CD4-positive, alpha-beta T cell (primary cell): ENCODE data around the gene DAND5. TPM values are rescaled to one million over a fixed set of nuclear protein-coding genes. Genes with fewer than 3 reads are reported as not detected.

Experiments
- ATAC-seq: fragments of 200-7000 bp; cut with Tn5 transposase; one replicate; pipeline ENCODE4 v1.10.0; 2022; ENCODE audit warnings: mild to moderate bottlenecking; ENCODE audit not compliant: poor library complexity
- CTCF ChIA-PET: fragments of 350-600 bp; sonication (Branson Sonifier 250); formaldehyde crosslinking; loops from one replicate; lab custom pipeline; 2021; ENCODE audit warnings: antibody characterized with exemption, inconsistent platforms; lab: Charles Lee
- POLR2A ChIA-PET: fragments of 350-600 bp; sonication (Branson Sonifier 250); formaldehyde crosslinking; loops from one replicate; lab custom pipeline; 2021; ENCODE audit warnings: antibody characterized with exemption, inconsistent platforms; lab: Charles Lee
- DNase-seq, 14 experiments: peaks; one replicate each; pipeline ENCODE4 v3.0.0-alpha.2; 2013 to 2020; ENCODE audit warnings: mixed read lengths in 2 of 14
- H3K27ac ChIP-seq, 2 donors: one replicate each; pipeline versions ENCODE4 v1.5.1 to v1.7.0; 2013; ENCODE audit warnings: low read length in 2 of 2, low read depth in 1 of 2, mild to moderate bottlenecking in 1 of 2
- H3K27me3 ChIP-seq, 2 experiments: 1 replicate in 1 of 2; 2 replicates in 1 of 2; pipeline versions ENCODE4 v1.6.1 to v1.7.0; 2013; ENCODE audit warnings: low read length in 2 of 2, control low read depth in 1 of 2, mild to moderate bottlenecking in 1 of 2, moderate library complexity in 1 of 2; ENCODE audit not compliant: insufficient read depth in 2 of 2, control insufficient read depth in 1 of 2
- H3K36me3 ChIP-seq: one replicate; pipeline ENCODE4 v1.6.1; 2013; ENCODE audit warnings: low read length, control low read depth; ENCODE audit not compliant: insufficient read depth
- H3K4me1 ChIP-seq: one replicate; pipeline ENCODE4 v1.6.1; 2013; ENCODE audit warnings: low read length, control low read depth; ENCODE audit not compliant: insufficient read depth
- H3K4me3 ChIP-seq: one replicate; pipeline ENCODE4 v1.5.1; 2013; ENCODE audit warnings: mild to moderate bottlenecking, low read length, moderate library complexity
- H3K9me3 ChIP-seq, 2 experiments: 1 replicate in 1 of 2; 2 replicates in 1 of 2; pipeline versions ENCODE4 v1.6.1 to v1.7.0; 2013; ENCODE audit warnings: low read length in 2 of 2, mild to moderate bottlenecking in 2 of 2, control low read depth in 1 of 2, moderate library complexity in 1 of 2; ENCODE audit not compliant: control insufficient read depth in 1 of 2, insufficient read depth in 1 of 2
- H3K27ac Mint-ChIP-seq: one replicate; pipeline ENCODE4 v1.8.0; 2020; ENCODE audit warnings: mixed read lengths
- H3K27me3 Mint-ChIP-seq: one replicate; pipeline ENCODE4 v1.8.0; 2021; ENCODE audit warnings: mixed read lengths
- H3K36me3 Mint-ChIP-seq: one replicate; pipeline ENCODE4 v1.8.0; 2021; ENCODE audit warnings: low read depth, mixed read lengths
- H3K4me1 Mint-ChIP-seq: one replicate; pipeline ENCODE4 v1.8.0; 2021; ENCODE audit warnings: low read depth, mixed read lengths
- H3K4me3 Mint-ChIP-seq: one replicate; pipeline ENCODE4 v1.8.0; 2020; ENCODE audit warnings: mild to moderate bottlenecking, mixed read lengths
- H3K9me3 Mint-ChIP-seq: one replicate; pipeline ENCODE4 v1.8.0; 2020; ENCODE audit warnings: mixed read lengths
- intact Hi-C, 2 experiments: fragments of 100-400 bp; cut with DNase I in 1 of 2; cut with micrococcal nuclease in 1 of 2; formaldehyde crosslinking; loops; one replicate each; pipeline versions ENCODE4 v1.15.1 to v1.9.0; 2023 to 2025; cut with DNase I, micrococcal nuclease
- total RNA-seq, 174 experiments: library from RNA in 2 of 174; stranded (reverse) in 2 of 174; gene quantifications; one replicate each; pipeline ENCODE4 v1.2.3 and lab custom pipeline; 2021 to 2026
- TF ChIP-seq, protein P1 (sequence below): fragments of 200-600 bp; IDR thresholded peaks from one replicate; pipeline ENCODE4 v1.8.0; 2022; ENCODE audit warnings: antibody characterized with exemption, mild to moderate bottlenecking

DAND5 gene
- total RNA-seq, 2 experiments from 2014 or later = not detected

DNA sequence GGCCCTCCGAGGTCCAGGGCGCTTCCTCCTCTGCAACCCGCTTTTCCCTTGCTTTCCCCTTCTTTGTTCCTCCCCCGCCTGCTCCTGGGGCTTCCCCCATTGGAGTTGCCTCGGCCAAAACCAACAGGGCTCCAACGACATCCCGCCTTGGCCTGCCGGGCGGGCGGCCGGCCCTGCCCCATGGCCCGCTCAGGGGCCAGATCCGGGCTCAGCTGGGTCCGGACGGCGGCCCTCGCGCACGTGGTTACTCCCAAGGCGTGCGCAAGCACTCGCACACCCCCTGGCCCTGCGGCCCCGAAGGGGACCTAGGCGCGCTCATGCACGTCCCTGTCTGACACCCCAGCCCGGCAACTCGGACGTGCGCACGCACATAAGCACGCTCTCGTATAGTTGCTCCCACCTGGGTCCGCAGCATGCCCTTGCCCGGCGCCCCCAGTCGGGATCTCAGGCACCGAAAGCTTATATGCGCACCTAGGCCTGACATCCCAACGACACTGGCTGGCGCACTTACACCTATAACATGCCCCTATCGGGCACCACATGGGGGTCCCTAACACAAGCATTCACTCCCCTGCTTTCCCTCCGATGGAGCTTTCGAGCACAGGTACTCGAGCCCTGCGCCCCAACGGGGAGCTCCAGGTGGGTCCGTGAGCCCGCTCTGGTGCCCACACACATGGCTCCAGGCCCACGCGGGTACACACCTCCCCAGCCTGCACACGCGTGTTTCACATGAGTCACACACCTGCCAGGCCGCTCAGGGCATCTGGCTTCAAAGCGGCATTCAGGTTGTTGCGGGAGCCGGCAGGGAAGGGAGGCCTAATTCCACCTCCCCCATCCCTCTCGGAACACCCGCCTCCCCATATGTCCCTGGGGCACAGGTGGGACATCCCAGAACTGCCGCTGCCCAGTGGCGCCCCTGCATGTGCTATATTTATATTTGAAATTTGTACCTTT, 40.9 kb downstream of the DAND5 start:
- Histone ChIP-seq H3K27ac (no peak overlapping the region), H3K9me3 (peaks cover 0 to 32% of the 10 kb centered on the region in 2 experiments), H3K27me3 (peaks cover 61 to 72% of the 10 kb centered on the region in 2 experiments), H3K4me3 (no peak overlapping the region), H3K4me1 (peaks cover 33% of the 10 kb centered on the region), H3K36me3 (no peaks in the 10 kb centered on the region)
- Mint-ChIP-seq H3K4me1 (peaks cover 19% of the 10 kb centered on the region), H3K4me3 (no peak overlapping the region), H3K36me3 (no peaks in the 10 kb centered on the region), H3K27ac (no peak overlapping the region), H3K9me3 (no peaks in the 10 kb centered on the region), H3K27me3 (peaks cover 75% of the 10 kb centered on the region)
- intact Hi-C loops = no loop called here
- TF ChIP-seq, protein P1, sequence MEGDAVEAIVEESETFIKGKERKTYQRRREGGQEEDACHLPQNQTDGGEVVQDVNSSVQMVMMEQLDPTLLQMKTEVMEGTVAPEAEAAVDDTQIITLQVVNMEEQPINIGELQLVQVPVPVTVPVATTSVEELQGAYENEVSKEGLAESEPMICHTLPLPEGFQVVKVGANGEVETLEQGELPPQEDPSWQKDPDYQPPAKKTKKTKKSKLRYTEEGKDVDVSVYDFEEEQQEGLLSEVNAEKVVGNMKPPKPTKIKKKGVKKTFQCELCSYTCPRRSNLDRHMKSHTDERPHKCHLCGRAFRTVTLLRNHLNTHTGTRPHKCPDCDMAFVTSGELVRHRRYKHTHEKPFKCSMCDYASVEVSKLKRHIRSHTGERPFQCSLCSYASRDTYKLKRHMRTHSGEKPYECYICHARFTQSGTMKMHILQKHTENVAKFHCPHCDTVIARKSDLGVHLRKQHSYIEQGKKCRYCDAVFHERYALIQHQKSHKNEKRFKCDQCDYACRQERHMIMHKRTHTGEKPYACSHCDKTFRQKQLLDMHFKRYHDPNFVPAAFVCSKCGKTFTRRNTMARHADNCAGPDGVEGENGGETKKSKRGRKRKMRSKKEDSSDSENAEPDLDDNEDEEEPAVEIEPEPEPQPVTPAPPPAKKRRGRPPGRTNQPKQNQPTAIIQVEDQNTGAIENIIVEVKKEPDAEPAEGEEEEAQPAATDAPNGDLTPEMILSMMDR = no peak
- ChIA-PET POLR2A (interaction anchor here (0.6 kb wide), 1 partner anchor 14 kb away, joined by 3 read pairs; no protein-coding TSS in a partner anchor), CTCF (no interaction called here)
- no peak for ATAC-seq
- DNase-seq = no peak

DNA sequence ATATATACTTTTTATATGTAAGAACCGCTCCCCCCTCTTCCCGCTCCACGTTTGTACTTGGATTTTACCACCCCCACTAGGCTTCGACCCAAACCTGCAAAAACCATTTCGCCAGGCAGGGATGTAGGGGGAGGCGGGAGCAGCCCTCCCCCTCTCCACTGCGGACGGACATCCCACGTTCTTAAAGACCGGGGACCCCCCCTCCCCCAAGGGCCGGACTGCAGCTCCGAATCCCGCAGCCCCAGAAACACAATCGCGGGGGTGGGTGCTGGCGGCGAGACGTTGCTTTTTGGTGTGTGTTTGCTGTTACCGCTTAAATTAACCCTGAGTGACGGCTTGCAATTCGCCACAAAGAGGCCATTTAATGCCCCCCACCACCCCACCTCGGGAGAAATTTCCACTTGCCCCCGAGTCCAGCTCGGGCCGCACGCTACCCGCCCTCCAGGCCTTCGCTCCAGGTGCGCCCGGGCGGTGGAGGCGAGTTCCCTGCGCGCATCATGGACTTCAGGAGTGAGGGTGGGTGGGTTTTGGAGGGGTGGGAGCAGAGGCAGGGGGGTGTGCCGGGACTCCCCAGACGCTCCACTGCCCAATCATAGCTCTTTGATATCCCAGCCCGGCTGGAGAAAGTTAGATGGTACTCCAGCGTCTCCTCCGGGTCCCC, 41.7 kb downstream of the DAND5 start:
- ATAC-seq = no peak
- Mint-ChIP-seq H3K27me3 (peaks cover 80% of the 10 kb centered on the region), H3K27ac (no peak overlapping the region), H3K4me3 (no peak overlapping the region), H3K9me3 (no peaks in the 10 kb centered on the region), H3K36me3 (no peaks in the 10 kb centered on the region), H3K4me1 (peaks cover 19% of the 10 kb centered on the region)
- no peak overlapping the region for H3K4me3 ChIP-seq
- POLR2A ChIA-PET = interaction anchor here (0.6 kb wide), 1 partner anchor 13 kb away, joined by 3 read pairs; no protein-coding TSS in a partner anchor
- H3K27ac ChIP-seq = no peak overlapping the region
- intact Hi-C loops = no loop called here
- H3K27me3 ChIP-seq = peaks cover 67 to 79% of the 10 kb centered on the region in 2 experiments
- no peak for DNase-seq
- no peaks in the 10 kb centered on the region for H3K36me3 ChIP-seq
- peaks cover 0 to 32% of the 10 kb centered on the region in 2 experiments for H3K9me3 ChIP-seq
- H3K4me1 ChIP-seq = peaks cover 33% of the 10 kb centered on the region
- TF ChIP-seq, protein P1 = no peak
- CTCF ChIA-PET = no interaction called here

DNA sequence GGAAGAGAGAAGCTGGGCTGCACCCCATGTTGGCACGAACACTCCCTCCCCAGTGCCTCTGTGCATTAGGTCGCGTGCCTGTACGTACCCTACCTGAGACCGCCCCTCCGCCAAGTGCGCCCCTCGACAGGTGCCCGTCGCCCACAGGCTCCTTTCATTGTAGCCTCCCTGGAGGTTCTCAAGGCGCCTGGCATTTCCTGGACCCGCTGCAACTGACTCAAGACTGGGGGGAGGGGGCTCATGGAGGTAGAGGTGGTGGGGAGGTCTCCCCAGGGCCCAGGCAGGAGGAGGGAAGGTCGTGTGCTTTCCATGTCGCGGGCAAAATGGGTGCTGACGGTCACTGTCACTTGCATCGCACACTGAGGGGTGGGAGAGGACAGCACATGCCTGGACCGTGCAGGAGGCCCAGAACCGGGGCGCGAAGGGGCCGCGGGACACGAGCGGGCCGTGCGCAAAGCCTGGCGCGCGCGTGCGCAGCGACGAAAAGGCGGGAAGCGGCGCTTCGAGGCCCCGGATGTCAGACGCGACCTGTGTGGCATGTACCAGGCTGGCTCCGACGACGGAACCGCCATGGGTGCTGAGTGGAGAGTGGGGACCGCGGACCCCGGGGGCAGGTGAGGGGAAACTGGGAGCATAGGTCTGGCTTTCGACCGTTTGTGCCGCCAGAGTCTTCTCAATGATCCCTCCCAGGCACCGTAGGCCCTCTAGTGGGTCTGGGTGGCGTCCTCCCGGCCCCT, 42.4 kb downstream of the DAND5 start:
- Mint-ChIP-seq H3K4me3 (no peak overlapping the region), H3K27ac (no peak overlapping the region), H3K27me3 (peaks cover 87% of the 10 kb centered on the region), H3K9me3 (no peaks in the 10 kb centered on the region), H3K36me3 (no peaks in the 10 kb centered on the region), H3K4me1 (peaks cover 19% of the 10 kb centered on the region)
- ChIA-PET CTCF (no interaction called here), POLR2A (no interaction called here)
- Histone ChIP-seq H3K4me1 (peaks cover 33% of the 10 kb centered on the region), H3K4me3 (no peak overlapping the region), H3K9me3 (peaks cover 0 to 32% of the 10 kb centered on the region in 2 experiments), H3K27ac (no peak overlapping the region), H3K36me3 (no peaks in the 10 kb centered on the region), H3K27me3 (peaks cover 67 to 82% of the 10 kb centered on the region in 2 experiments)
- DNase-seq = peak in 2 of 14 experiments; percentile 28 to 37
- TF ChIP-seq, protein P1 = no peak
- no peak for ATAC-seq
- intact Hi-C loops = no loop called here
